Neural progenitor cell (in vitro differentiated cells): ENCODE results near the gene SPATA16.

Experiments
- CTCF ChIP-seq: fragments of 200-600 bp; sonication (generic); IDR thresholded peaks from 2 replicates; pipeline ENCODE4 v1.5.1; 2017; ENCODE audit warnings: antibody characterized with exemption, mild to moderate bottlenecking
- EZH2 ChIP-seq: fragments of 200-600 bp; sonication (generic); IDR thresholded peaks from 2 replicates; pipeline ENCODE4 v1.6.1; 2017; ENCODE audit warnings: antibody characterized with exemption, mild to moderate bottlenecking, moderate library complexity
- EZH2phosphoT487 ChIP-seq: fragments of 200-600 bp; sonication (generic); IDR thresholded peaks from 2 replicates; pipeline ENCODE4 v1.6.1; 2017; ENCODE audit warnings: antibody characterized with exemption

- TF ChIP-seq CTCF (no peak), EZH2 (no peak), EZH2phosphoT487 (no peak)
Observed at GRCh38 chr3:172938788-172939187, 202.2 kb downstream of the SPATA16 start.
